Panc1 (cell line): Measurements from ENCODE around the gene FXYD7. TPM values are rescaled to one million over a fixed set of nuclear protein-coding genes. Genes with fewer than 3 reads are reported as not detected.

Experiments
- ATAC-seq: fragments of 200-7000 bp; cut with Tn5 transposase; 2 replicates; pipeline ENCODE4 v1.9.1; 2020; ENCODE audit warnings: mild to moderate bottlenecking, moderate library complexity
- BruUV-seq: library from RNA; stranded (reverse); fragments of 400-500 nt; replicated peaks from 2 replicates; lab custom pipeline; 2021; lab: Mats Ljungman, UMichigan
- CTCF ChIA-PET: fragments of 300-600 bp; sonication (Branson Sonifier 250); formaldehyde crosslinking; loops from one replicate; lab custom pipeline; 2022; ENCODE audit warnings: antibody characterized with exemption; lab: Charles Lee
- POLR2A ChIA-PET: fragments of 300-600 bp; sonication (Branson Sonifier 250); formaldehyde crosslinking; loops from one replicate; lab custom pipeline; 2022; ENCODE audit warnings: antibody characterized with exemption; lab: Charles Lee
- DNase-seq: peaks from one replicate; pipeline ENCODE4 v3.0.0-alpha.2; 2010; ENCODE audit warnings: low read depth, low spot score
- H3K27ac ChIP-seq: 2 replicates; pipeline ENCODE4 v1.5.1; 2011; ENCODE audit warnings: mild to moderate bottlenecking, low read length, inconsistent platforms
- H3K27me3 ChIP-seq: fragments of 200-500 bp; sonication (Bioruptor generic); 2 replicates; pipeline ENCODE4 v1.6.0; 2014; ENCODE audit warnings: low read length, inconsistent platforms; ENCODE audit not compliant: control insufficient read depth, insufficient read depth
- H3K36me3 ChIP-seq: fragments of 200-500 bp; sonication (Bioruptor generic); 2 replicates; pipeline ENCODE4 v1.5.1; 2014; ENCODE audit warnings: inconsistent platforms, mild to moderate bottlenecking, low read length, moderate library complexity; ENCODE audit not compliant: control insufficient read depth, insufficient read depth
- H3K4me1 ChIP-seq: 2 replicates; pipeline ENCODE4 v1.5.1; 2011; ENCODE audit warnings: inconsistent platforms, mild to moderate bottlenecking, low read length, moderate library complexity; ENCODE audit not compliant: control insufficient read depth, insufficient read depth
- H3K4me3 ChIP-seq, 2 experiments: 2 replicates each; pipeline ENCODE4 v1.5.1; 2011 to 2012; ENCODE audit warnings: low read depth in 2 of 2, low read length in 2 of 2, mild to moderate bottlenecking in 2 of 2, inconsistent platforms in 1 of 2, moderate library complexity in 1 of 2
- H3K9me3 ChIP-seq: fragments of 200-500 bp; sonication (Bioruptor generic); 2 replicates; pipeline ENCODE4 v1.5.1; 2014; ENCODE audit warnings: low read depth, mild to moderate bottlenecking, inconsistent platforms, low read length, moderate library complexity; ENCODE audit not compliant: control insufficient read depth, insufficient read depth
- POLR2AphosphoS5 ChIP-seq: IDR thresholded peaks from 2 replicates; pipeline ENCODE4 v1.6.1; 2012; ENCODE audit warnings: mild to moderate bottlenecking, low read depth, low read length, moderate library complexity
- SIN3A ChIP-seq: IDR thresholded peaks from 2 replicates; pipeline ENCODE4 v1.6.1; 2012; ENCODE audit warnings: low read depth, mild to moderate bottlenecking, low read length, moderate library complexity, borderline replicate concordance; ENCODE audit not compliant: insufficient read depth
- TCF7L2 ChIP-seq: IDR thresholded peaks from 2 replicates; pipeline ENCODE4 v1.6.1; 2011; ENCODE audit warnings: mild to moderate bottlenecking, low read depth, low read length, inconsistent platforms
- in situ Hi-C: cut with HindIII; loops from 2 replicates; pipeline ENCODE4 v1.10.0; 2016; ENCODE audit warnings: low sequenced_read_pairs, low pct_unique_long_range_greater_than_20kb
- intact Hi-C: fragments of 100-400 bp; cut with micrococcal nuclease; formaldehyde crosslinking; loops from one replicate; pipeline ENCODE4 v1.10.0; 2022; ENCODE audit not compliant: unreplicated experiment
- total RNA-seq: library from RNA; stranded (reverse); gene quantifications from one replicate; pipeline ENCODE4 v1.2.1, GENCODE V29; 2021; ENCODE audit not compliant: unreplicated experiment
- TF ChIP-seq, protein P1 (sequence below): fragments of 450-650 bp; IDR thresholded peaks from 2 replicates; pipeline ENCODE4 v1.5.1; 2017; ENCODE audit warnings: mild to moderate bottlenecking
- TF ChIP-seq, protein P2 (sequence below), 2 experiments: IDR thresholded peaks; 2 replicates each; pipeline ENCODE4 v1.6.1; 2011 to 2012; ENCODE audit warnings: low read depth in 2 of 2, control low read depth in 1 of 2, low read length in 1 of 2, mild to moderate bottlenecking in 1 of 2, moderate library complexity in 1 of 2; ENCODE audit not compliant: insufficient read depth in 1 of 2

Gene FXYD7
- total RNA-seq, 1 experiment from 2014 or later: not detected

- H3K9me3 ChIP-seq: peaks cover 33% of the 10 kb centered on the region; the same call in 1 of the 2 replicates
- TF ChIP-seq, protein P1, sequence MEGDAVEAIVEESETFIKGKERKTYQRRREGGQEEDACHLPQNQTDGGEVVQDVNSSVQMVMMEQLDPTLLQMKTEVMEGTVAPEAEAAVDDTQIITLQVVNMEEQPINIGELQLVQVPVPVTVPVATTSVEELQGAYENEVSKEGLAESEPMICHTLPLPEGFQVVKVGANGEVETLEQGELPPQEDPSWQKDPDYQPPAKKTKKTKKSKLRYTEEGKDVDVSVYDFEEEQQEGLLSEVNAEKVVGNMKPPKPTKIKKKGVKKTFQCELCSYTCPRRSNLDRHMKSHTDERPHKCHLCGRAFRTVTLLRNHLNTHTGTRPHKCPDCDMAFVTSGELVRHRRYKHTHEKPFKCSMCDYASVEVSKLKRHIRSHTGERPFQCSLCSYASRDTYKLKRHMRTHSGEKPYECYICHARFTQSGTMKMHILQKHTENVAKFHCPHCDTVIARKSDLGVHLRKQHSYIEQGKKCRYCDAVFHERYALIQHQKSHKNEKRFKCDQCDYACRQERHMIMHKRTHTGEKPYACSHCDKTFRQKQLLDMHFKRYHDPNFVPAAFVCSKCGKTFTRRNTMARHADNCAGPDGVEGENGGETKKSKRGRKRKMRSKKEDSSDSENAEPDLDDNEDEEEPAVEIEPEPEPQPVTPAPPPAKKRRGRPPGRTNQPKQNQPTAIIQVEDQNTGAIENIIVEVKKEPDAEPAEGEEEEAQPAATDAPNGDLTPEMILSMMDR: no peak
- TF ChIP-seq TCF7L2: no peak
- no peak for TF ChIP-seq SIN3A
- TF ChIP-seq POLR2AphosphoS5: no peak
- TF ChIP-seq, protein P2, sequence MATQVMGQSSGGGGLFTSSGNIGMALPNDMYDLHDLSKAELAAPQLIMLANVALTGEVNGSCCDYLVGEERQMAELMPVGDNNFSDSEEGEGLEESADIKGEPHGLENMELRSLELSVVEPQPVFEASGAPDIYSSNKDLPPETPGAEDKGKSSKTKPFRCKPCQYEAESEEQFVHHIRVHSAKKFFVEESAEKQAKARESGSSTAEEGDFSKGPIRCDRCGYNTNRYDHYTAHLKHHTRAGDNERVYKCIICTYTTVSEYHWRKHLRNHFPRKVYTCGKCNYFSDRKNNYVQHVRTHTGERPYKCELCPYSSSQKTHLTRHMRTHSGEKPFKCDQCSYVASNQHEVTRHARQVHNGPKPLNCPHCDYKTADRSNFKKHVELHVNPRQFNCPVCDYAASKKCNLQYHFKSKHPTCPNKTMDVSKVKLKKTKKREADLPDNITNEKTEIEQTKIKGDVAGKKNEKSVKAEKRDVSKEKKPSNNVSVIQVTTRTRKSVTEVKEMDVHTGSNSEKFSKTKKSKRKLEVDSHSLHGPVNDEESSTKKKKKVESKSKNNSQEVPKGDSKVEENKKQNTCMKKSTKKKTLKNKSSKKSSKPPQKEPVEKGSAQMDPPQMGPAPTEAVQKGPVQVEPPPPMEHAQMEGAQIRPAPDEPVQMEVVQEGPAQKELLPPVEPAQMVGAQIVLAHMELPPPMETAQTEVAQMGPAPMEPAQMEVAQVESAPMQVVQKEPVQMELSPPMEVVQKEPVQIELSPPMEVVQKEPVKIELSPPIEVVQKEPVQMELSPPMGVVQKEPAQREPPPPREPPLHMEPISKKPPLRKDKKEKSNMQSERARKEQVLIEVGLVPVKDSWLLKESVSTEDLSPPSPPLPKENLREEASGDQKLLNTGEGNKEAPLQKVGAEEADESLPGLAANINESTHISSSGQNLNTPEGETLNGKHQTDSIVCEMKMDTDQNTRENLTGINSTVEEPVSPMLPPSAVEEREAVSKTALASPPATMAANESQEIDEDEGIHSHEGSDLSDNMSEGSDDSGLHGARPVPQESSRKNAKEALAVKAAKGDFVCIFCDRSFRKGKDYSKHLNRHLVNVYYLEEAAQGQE (IDR thresholded peaks at IDR 0.05; ENCODE audit: insufficient read depth in 1 of 2, low read depth in 2 of 2, low read length in 1 of 2): no peak
- in situ Hi-C loops (no loop called here), intact Hi-C loops (no loop called here)
- no peaks in the 10 kb centered on the region for H3K27me3 ChIP-seq
- ATAC-seq (no peak), DNase-seq (no peak)
- BruUV-seq: no TSS peak
- no peaks in the 10 kb centered on the region for H3K4me1 ChIP-seq
- POLR2A ChIA-PET: no interaction called here
- H3K27ac ChIP-seq: no peak overlapping the region
- CTCF ChIA-PET: no interaction called here
- no peak overlapping the region for H3K4me3 ChIP-seq
- no peaks in the 10 kb centered on the region for H3K36me3 ChIP-seq
Observed at GRCh38 chr19:35165200-35166058, 22.4 kb downstream of the FXYD7 start.

GRCh38 chr19:35166100-35167063 lies 23.3 kb downstream of the FXYD7 start:
- Histone ChIP-seq H3K9me3 (peaks cover 33% of the 10 kb centered on the region; the same call in 1 of the 2 replicates), H3K27me3 (no peaks in the 10 kb centered on the region), H3K36me3 (no peaks in the 10 kb centered on the region), H3K27ac (no peak overlapping the region), H3K4me1 (no peaks in the 10 kb centered on the region), H3K4me3 (no peak overlapping the region)
- intact Hi-C loops: no loop called here
- DNase-seq (no peak), ATAC-seq (no peak)
- CTCF ChIA-PET: no interaction called here
- in situ Hi-C loops: no loop called here
- POLR2A ChIA-PET: no interaction called here
- no peak for TF ChIP-seq TCF7L2
- no peak for TF ChIP-seq POLR2AphosphoS5
- TF ChIP-seq, protein P1: no peak
- TF ChIP-seq, protein P2 (IDR thresholded peaks at IDR 0.05; ENCODE audit: insufficient read depth in 1 of 2, low read depth in 2 of 2, low read length in 1 of 2): no peak
- TF ChIP-seq SIN3A: no peak
- no TSS peak for BruUV-seq
